NOMO-1 (cell line): ENCODE measurements around the gene PLD4.

ENCODE experiments used
- DNase-seq, 2 experiments: peaks; one replicate each; lab custom pipeline; 2025; ENCODE audit not compliant: unreplicated experiment in 2 of 2; lab: John Stamatoyannopoulos, UW

Gene PLD4

DNA sequence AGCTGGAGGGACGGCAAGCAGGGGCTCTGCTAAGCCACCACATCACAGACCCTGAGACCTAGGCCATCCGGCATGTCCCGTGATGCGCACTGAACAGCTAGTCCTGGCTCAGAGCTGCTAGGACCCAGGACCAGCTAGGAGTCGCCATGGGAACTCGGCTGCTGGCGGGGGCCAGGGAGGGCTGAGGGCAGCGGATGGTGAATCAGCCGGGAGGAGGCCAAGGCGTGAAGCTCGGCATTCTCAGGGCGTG is 48.4 kb downstream of the PLD4 start:
- DNase-seq: no peak

DNA sequence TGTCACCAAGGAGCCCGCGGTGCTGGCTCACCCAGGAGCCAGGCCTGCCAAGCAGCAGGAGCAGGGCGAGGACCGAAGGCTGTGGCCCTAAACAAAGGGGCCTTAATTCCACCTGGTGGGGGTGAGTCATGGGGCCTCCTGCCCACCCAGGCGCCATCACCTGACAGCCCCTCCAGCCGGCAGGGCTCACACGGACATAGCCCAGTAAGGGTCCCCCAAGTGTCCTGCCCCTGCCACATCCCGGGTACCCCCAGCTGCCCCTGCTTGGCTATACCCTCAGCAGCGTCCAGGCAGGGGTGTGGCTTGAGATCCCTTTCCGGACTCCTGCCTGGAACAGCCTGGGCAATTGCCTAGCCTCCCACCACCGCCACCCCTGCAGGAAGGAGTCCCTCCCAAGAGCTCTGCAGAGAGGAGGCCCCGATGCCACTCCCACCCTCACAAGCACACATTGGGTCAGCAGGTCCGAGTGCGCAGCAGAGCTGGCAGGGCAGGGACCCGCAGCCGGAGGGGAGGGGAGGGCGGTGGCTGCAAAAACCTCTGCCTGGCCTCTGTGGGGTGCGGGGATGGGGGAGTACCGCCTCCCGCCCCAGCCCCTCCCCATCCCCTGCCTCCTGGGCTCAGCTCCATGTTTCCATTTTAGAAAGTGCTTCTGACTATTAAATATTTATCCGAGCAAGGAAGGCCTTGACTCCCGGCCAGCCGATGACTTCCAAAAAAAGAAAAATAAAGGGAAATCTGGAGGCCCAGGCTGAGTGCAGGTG is 48.9 kb downstream of the PLD4 start:
- no peak for DNase-seq

DNA sequence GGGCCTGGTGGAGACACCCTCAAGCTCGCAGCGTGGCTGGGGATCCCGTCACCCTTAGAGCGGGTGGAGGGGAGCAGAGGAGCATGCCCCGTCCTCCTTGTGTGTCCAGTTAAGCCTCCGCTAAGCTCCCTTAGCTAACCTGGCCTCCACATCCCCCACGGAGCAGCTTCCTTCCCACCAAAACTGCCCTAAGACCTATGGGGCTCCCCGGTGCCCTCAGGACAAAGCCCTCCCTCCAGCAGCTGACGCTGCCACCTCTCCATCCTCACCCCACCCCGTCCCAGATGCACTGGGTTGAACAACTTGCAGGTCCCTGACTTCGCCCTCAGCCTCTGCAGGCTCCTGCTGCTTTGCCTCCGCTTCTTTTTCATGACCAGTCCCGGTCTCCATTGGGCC is 49.5 kb downstream of the PLD4 start:
- DNase-seq: no peak

DNA sequence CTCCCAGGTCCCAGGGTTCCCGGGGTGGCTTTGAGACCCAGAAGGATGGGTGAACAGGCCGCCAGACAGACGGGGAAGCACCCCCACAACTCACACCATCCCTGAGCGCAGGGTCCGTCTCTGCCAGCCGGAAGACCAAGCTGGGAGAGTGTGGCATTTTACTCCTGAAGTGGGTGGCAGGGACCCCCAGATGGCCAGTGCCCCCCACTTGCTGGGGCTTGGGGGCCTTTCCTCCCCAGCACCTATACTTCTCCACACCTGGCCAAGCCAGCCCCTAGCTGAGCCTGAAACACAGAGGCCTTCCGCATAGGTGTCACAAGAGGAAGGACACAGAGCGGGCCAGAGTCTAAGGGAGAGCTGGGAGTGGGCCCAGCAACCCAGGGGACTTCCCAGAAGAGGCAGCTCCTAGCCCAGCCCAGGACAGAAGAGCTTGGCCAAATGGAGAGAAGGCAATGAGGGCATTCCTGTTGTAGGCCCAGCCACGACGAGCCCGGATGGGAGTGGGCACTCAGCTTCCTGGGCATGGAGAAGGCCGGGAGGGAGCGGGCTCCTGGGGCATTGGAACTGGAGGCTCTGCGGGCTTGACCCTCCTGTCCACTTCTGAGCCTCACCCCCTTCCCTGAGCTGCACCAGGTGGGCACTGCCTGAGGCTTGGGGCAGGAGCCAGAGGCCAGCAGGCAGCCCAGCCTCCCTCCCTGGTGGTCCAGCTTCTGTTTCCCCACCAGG is 50.1 kb downstream of the PLD4 start:
- no peak for DNase-seq

DNA sequence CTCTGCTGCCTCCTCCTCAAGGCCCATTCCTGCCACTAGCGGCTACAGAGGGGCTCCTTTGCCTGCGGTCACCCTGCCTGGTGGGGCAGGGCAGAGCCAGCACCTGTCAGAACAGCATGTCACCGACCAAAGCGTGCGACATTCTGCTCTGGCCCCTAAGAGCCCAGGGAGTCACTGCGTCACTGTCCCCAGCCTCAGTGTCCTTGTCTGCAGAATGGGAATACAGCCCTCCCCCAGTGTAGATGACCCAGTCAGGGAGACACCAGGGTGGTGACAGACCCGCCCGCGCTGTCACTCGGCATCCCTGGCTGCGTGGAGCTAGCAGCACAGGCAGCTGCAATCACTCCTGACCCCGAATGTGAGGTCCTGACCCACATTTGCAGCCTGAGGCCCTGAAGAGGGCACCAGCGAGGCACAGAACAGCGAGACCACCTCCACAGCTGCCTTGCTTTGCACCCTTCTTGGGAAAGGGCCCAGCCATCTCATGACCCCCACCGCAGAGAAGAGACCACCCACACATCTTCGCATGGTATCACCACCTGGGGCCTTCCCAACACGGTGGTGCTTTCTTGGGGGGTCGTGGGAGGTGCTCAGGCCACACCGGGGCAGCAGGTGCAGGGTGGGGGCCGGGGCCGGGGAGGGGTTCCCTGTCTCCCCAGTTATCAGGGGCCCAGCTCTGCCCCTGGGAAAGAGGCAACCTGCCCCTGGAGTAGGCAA is 51.0 kb downstream of the PLD4 start:
- DNase-seq: no peak

DNA sequence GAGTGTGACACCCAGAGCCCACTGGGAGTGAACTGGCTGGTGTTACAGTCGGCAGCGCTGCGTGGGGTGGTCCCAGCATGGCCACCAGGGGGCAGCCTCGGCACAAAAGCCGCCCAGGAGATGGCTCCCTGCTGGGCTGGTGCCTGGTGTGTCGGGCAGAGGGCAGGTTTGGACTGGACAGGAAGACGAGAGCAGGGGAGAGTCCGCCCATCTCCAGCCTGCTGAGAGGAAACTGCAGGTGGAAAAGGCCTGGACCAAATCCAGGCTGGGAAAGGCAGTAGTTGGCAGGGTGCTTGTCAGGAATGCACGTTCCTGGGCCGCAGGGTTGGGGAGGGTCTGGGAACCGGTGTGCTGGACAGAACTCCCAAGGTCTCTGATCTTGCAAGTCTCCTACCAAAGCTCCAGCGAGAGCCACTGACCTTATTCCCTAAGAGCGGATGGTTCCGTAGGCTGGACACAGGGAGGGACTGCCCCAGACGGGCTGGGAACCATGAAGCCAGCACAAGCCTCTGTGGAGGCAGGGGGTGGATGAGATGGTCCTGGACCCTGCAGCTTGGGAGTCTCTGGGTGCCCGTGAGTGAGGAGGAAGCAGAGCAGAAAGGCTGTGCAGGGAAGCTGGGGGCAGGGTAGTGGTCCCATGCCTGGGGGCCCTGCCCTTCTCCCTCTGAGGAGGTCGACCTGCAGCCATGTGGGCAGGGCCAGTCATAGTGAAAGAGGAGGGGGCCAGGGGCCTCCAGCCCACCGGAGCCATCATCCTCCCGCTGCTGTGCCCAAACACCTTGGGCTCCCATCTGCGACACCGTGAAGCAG is 51.7 kb downstream of the PLD4 start:
- peak; percentile 62 to 71 for DNase-seq

DNA sequence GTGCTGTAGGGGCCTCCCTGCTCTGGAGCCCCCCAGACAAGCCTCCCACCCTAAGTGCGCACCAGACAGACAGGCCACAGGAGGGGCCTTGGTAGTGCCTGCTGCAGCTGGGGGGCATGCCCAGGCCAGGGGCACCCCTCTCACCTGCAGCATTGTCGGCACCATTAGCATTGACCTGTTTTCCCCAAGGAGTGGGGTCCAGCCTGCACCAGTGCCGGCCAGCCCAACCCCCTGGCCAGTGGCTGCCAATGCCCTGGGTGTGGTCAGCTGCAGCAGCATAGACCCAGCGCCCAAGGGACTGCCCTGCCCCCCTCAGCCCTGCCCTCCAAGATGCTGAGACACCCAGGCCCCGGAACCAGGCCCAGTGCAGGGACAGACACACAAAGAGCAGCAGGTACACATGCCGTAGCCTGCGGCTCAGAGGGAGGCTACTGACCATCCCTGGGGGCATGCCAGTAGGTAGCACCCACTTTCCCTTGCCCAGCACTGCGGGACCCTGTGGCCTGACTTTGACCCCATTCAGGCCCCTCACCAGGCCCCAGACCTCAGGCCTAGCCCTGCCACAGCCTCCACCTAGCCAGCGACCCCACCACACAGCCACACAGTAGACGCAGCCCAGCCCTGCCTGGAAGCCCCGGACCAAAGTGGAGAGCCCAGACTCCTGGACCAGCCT is 52.5 kb downstream of the PLD4 start:
- DNase-seq: no peak

DNA sequence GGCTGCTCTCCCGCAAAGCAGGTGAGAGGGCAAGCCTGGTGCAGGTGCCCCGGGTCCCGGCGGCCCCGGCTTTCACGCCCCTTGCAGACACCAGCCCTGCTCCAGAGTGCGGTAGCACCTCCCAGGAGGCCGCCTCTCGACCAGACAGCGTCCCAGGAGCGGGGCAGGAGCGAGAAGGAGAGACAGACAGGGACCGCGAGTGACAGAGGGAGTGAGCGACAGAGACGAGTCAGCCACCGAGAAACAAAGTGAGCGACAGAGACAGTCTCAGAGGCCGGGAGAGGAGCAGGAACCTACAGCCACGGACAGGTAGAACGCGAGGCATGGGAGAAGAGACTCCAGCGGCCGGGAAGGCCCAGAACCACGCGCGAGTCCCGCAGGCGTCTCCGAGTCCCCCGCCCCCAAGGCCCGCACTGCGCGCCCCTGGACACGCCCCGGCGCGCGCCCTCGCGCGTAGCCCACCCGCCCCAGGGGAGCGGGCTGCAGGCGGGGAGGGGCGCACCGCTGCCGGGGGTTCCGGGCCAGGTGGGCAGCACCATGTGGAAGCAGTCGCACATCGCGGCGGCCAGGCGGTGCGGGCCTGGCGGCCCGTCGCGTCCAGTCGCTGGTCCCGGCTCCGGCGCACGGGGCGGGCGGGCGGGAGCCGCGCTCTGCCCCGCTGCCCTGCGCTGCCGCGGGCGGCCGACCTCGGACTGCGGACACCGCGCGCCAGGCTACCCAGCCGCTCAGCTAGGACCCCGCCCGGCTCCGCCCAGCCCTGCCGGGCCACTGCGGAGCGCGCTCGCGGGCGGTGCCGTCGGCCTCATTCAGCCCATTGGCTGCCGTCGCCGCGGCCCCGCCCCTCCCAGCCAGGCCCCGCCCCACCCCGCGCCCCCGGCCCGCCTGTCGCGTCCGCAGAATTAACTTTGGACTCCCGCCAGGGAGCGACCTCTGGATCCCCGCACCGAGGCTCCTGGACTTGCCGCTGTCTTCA is 53.3 kb downstream of the PLD4 start, which contains the start of gene AHNAK2:
TSS of gene AHNAK2 (minus strand) at position 694 of the 973 bp plus-strand sequence. CDS start at position 557, 137 bp downstream.
- peak; percentile 12 to 16 for DNase-seq

DNA sequence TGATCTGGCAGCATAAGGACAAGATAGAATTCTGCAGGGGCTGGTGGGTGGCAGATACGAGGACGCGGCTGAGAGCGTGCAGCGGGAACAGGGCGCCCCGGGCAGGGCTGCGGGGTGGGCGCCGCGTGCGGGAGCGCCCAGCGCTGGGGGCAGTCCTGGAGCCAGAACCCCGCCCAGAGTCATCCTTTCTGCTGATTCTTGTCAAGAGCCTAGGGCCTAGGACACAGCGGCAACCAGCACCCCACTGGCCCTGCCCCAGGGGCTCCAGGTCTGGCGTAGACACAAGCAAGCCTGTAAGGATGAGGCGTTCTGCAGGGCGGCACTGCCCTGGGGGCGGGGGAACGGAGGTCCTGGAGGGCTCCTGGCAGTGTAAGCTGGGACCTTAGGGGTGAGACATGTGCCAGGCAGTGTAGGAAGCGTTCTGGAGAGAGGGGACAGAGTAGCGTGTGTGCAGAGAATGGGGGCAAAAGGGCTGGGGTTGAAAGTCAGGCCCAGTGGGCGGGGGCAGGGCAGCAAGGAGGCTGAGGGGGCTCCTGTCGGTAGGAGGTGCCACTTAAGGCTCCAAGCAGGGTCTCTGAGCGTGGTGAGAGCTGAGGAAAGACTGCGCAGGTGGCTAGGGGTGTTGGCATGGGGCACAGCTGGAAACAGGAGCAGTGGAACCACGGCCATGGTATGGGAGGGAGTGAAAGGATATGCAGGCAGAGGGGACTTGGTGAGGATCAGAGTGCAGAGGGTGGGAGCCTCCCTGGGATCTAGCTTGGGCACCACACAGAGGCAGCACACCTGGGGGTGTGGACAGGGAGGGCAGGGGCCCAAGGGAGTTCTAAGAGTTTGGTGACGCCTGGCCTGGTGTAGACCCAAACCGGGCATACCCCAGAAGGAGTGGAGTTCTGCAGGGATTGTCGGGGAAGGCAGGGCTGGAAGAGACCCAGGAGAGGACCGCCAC is 54.3 kb downstream of the PLD4 start:
- no peak for DNase-seq

DNA sequence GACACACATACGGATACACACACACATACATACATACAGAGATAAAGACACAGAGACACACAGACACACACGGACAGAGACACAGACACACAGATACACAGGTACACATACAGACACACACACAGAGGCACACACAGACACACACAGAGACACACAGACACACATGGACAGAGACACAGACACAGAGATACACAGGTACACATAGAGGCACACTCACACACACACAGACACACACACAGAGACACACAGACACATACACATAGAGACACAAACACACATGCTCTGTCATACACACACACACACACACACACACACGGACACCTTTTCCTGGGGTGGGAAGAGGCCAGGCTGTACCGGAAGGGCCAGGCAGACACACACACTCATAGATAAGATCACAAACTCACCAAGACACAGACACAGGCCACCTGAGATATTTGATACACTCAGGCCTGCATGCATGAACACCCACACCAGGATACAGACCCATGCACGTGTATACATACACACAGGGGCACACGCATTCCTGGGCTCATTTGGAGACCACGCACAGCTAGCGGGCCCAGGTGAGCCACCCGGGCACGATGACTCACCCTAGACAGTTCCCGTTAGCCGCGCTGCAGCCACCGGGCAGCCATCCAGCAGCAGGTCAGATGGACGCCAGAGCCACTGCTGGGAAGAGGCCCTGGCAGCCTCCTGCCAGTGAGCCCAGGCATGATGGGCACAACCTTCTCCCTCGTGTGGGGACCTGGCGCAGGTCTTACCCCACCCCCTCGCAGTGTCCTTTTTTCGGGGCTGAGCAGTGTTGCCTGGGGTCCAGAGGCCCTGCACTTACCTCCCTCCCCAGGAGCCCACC is 55.3 kb downstream of the PLD4 start:
- no peak for DNase-seq

DNA sequence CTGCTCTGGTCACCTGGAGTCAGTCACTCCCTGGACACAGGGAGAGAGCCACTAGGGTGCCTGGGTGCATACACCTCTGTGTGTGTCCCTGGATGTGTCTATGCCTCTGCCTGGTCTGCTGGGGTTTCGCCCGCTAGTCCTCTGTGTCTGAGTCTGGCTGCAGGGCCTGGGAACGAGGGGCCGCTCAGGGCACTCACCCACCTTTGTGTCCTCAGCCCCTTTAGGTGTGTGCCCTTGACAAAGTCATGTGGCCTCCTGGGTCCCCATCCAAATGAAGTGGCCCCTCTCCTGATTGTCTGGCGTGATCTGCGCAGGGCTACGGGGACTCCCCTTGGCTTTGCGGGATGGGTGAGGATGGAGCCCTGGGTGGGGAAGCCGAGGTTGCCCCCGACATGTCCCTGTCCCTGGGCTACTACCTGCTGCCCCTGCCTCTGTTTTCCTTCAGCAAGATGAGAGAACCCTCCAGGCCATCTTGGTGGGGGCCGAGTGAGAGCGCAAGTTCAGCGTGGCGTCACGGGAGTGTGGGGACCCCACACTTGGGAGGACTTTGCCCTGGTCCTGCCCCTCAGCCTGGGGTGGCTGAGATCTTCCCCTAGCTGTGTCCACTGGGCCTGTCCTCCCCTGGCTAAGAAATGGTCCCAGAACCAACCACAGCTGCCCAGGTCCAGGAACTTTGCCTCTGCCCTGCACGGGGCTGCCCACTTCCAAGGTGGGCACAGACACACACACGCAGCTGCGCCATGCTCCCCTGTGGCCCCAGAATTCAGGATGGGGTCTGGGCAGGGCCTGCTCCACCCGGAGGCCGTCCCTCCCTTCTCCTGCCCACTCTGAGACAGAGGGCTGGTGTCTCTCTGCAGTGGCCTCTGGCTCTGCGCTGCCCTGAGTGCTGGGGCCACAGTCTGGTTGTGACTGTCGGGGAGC is 56.2 kb downstream of the PLD4 start:
- DNase-seq: no peak

DNA sequence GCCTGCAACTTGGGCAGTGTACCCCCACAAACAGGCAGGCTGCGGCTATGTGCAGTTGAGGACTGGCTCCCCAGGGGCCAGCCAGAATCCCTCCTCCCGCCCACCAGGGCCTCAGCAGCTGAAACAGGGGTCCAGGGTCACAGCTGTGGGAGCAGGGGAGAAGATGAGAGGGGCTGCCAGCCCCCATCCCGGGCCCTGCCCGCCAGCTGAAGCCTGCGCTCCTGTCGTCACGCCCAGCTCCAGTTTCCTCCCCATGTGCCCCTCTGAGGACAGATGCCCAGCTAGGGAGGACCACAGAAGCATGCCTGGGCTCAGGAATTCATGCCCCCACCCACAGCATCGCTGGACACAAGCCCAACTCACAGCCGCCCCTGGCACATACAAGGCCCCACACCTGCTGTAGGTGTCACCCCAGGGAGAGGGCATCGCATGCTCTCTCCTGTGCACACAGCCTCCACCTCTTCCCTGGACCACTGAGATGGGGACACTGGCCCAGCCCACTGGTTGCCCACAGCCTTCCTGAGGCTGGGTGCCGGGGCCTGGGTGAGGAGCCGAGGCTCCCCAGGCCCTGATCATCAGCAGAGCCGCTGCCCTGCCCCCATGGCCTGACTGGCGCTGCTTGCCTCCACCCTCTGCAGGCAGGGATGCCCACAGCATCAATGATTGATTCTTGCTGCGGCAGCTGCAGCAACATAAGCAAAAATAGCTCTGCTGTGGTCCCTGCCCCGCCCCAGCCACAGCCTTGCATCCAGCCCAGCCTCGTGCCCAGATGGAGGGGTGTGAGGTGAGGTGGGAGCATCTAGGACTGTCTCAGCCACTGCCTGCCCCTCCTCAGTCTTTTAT is 57.2 kb downstream of the PLD4 start:
- no peak for DNase-seq

DNA sequence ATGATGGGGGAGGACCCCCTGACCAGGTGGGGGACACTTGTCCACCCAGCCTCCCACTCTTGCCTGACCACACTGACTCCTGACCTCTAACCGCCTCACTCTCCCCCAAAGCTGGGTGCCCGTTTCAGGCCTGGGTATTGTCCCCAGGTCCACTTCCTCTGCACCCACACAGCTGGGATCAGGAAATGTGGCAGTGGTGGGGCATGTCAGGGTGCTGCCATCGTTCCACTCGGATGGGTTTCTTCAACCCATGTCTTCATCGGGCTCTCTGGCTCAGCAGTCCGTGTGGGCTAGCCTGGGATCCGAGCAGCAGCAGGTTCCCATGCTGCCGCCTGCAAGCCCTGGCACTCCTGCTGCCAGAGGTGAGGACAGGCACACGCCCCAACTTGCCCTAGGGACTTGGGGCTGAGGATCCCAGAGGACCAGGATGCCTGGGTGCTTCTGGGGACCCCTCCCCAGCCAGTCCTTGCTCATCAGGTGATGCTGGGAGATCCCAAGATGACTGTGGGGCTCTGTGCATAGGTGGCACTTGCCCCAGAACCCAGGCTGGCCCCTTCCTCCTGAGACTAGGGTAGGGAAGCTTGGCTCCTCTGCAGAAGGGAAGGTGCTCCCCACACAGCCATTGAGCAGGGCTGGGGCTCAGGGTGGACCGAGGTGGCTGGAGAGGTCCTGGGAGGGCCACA is 58.0 kb downstream of the PLD4 start:
- no peak for DNase-seq
